GM12878 (cell line): ENCODE results near the gene CD244. TPM values are rescaled to one million over a fixed set of nuclear protein-coding genes. Genes with fewer than 3 reads are reported as not detected.

Experiments
- ATAC-seq: fragments of 200-7000 bp; cut with Tn5 transposase; 3 replicates; pipeline ENCODE4 v1.9.1; 2020; ENCODE audit warnings: mild to moderate bottlenecking, moderate library complexity
- BruUV-seq: library from RNA; stranded (reverse); fragments of 400-500 nt; replicated peaks from 2 replicates; lab custom pipeline; 2021; lab: Mats Ljungman, UMichigan
- CTCF ChIA-PET: fragments of 300-600 bp; sonication (Branson Sonifier 250); formaldehyde crosslinking; extraction: SDS; loops from one replicate; lab custom pipeline; 2021; ENCODE audit warnings: inconsistent platforms; lab: Yijun Ruan, JAX
- POLR2A ChIA-PET: fragments of 350-600 bp; formaldehyde crosslinking; extraction: SDS; loops from one replicate; lab custom pipeline; 2021; ENCODE audit warnings: inconsistent platforms; lab: Charles Lee
- RAD21 ChIA-PET: fragments of 300-600 bp; sonication (Branson Sonifier 250); formaldehyde crosslinking; loops from one replicate; lab custom pipeline; 2023; ENCODE audit warnings: antibody characterized with exemption; ENCODE audit not compliant: unreplicated experiment; lab: Charles Lee
- SMC1A ChIA-PET: fragments of 300-600 bp; sonication (Branson Sonifier 250); formaldehyde crosslinking; loops from one replicate; lab custom pipeline; 2023; ENCODE audit not compliant: unreplicated experiment, uncharacterized antibody; lab: Charles Lee
- DNase-seq: peaks from one replicate; pipeline ENCODE4 v3.0.0-alpha.2; 2011; ENCODE audit warnings: low read depth, low spot score
- FAIRE-seq: peaks from 3 replicates; lab custom pipeline; 2011; peaks lifted over from hg19 to GRCh38; lab: Jason Lieb, UNC
- H2AFZ ChIP-seq: 2 replicates; pipeline ENCODE4 v1.6.0; 2011; ENCODE audit warnings: low read depth, low read length, control low read depth; ENCODE audit not compliant: control insufficient read depth
- H3K27ac ChIP-seq: 2 replicates; pipeline ENCODE4 v1.5.1; 2011; ENCODE audit warnings: control low read depth; ENCODE audit not compliant: control insufficient read depth, insufficient read depth
- H3K27me3 ChIP-seq, 2 experiments: replicated peaks in 1 of 2; 2 replicates each; pipeline versions ENCODE4 v1.6.0 to v1.6.1; 2011; ENCODE audit warnings: low read length in 1 of 2; ENCODE audit not compliant: control insufficient read depth in 2 of 2, insufficient read depth in 2 of 2
- H3K36me3 ChIP-seq, 2 experiments: 2 replicates each; pipeline ENCODE4 v1.5.1; 2011; ENCODE audit warnings: low read length in 1 of 2; ENCODE audit not compliant: control insufficient read depth in 2 of 2, insufficient read depth in 2 of 2
- H3K4me1 ChIP-seq: 2 replicates; pipeline ENCODE4 v1.6.1; 2011; ENCODE audit warnings: mild to moderate bottlenecking, low read length, moderate library complexity, mixed read lengths; ENCODE audit not compliant: control insufficient read depth, insufficient read depth
- H3K4me2 ChIP-seq: 2 replicates; pipeline ENCODE4 v1.6.0; 2011; ENCODE audit warnings: control low read depth; ENCODE audit not compliant: control insufficient read depth, insufficient read depth
- H3K4me3 ChIP-seq: fragments of 200-600 bp; sonication (generic); 2 replicates; pipeline ENCODE4 v1.5.1; 2016
- H3K79me2 ChIP-seq: 2 replicates; pipeline ENCODE4 v1.6.0; 2011; ENCODE audit warnings: low read length; ENCODE audit not compliant: control insufficient read depth, insufficient read depth
- H3K9ac ChIP-seq: 2 replicates; pipeline ENCODE4 v1.8.0; 2011; ENCODE audit warnings: low read length, control low read depth, mixed read lengths; ENCODE audit not compliant: control insufficient read depth, insufficient read depth
- H3K9me3 ChIP-seq: replicated peaks from 3 replicates; pipeline ENCODE4 v1.5.1; 2011; ENCODE audit warnings: mild to moderate bottlenecking, low read length; ENCODE audit not compliant: control insufficient read depth, insufficient read depth
- H4K20me1 ChIP-seq: 2 replicates; pipeline ENCODE4 v1.6.0; 2011; ENCODE audit not compliant: control insufficient read depth, insufficient read depth
- ATF2 ChIP-seq: IDR thresholded peaks from 2 replicates; pipeline ENCODE4 v1.6.1; 2012; ENCODE audit warnings: low read length, inconsistent platforms
- BCLAF1 ChIP-seq: fragments of 450-650 bp; IDR thresholded peaks from 2 replicates; pipeline ENCODE4 v1.6.1; 2017; ENCODE audit warnings: antibody characterized with exemption, mild to moderate bottlenecking, moderate library complexity
- CTCF ChIP-seq, 3 experiments: IDR thresholded peaks in 2 of 3; conservative IDR thresholded peaks in 1 of 3; 2 replicates each; pipeline ENCODE4 v1.5.1; 2011; ENCODE audit warnings: low read depth in 3 of 3, low read length in 3 of 3, mild to moderate bottlenecking in 3 of 3, control low read depth in 2 of 3, moderate library complexity in 2 of 3, inconsistent platforms in 1 of 3, mixed read lengths in 1 of 3; ENCODE audit not compliant: control insufficient read depth in 2 of 3, insufficient read depth in 1 of 3; ENCODE audit errors: extremely low read depth in 1 of 3
- LARP7 ChIP-seq: fragments of 450-650 bp; IDR thresholded peaks from 2 replicates; pipeline ENCODE4 v1.6.1; 2017; ENCODE audit warnings: mild to moderate bottlenecking
- PML ChIP-seq: IDR thresholded peaks from 2 replicates; pipeline ENCODE4 v1.6.1; 2012; ENCODE audit warnings: low read length, inconsistent platforms
- RB1 ChIP-seq: fragments of 450-650 bp; formaldehyde crosslinking; IDR thresholded peaks from 2 replicates; pipeline ENCODE4 v1.6.1; 2017; ENCODE audit warnings: mild to moderate bottlenecking, borderline replicate concordance
- RBBP5 ChIP-seq: fragments of 200-600 bp; sonication (generic); conservative IDR thresholded peaks from 2 replicates; pipeline ENCODE4 v1.6.1; 2016
- RUNX3 ChIP-seq: IDR thresholded peaks from 2 replicates; pipeline ENCODE4 v1.6.1; 2012; ENCODE audit warnings: low read length, inconsistent platforms
- ZBTB33 ChIP-seq: fragments of 450-650 bp; IDR thresholded peaks from 2 replicates; pipeline ENCODE4 v1.6.1; 2017; ENCODE audit warnings: mild to moderate bottlenecking
- ZNF24 ChIP-seq: fragments of 450-650 bp; IDR thresholded peaks from 2 replicates; pipeline ENCODE4 v1.6.1; 2017; ENCODE audit warnings: antibody characterized with exemption, mild to moderate bottlenecking
- WGBS: methylation state at CpG from one replicate; pipeline ENCODE4 v1.1.6; 2016; ENCODE audit warnings: low lambda C conversion rate; ENCODE audit not compliant: insufficient replicate concordance, insufficient coverage; ENCODE audit errors: missing lambda C conversion rate; 5-methylcytosine and 5-hydroxymethylcytosine counted together
- in situ Hi-C: fragments of 300-500 bp; cut with MboI; formaldehyde crosslinking; loops from 9 replicates; pipeline ENCODE4 v1.14.3; 2018; ENCODE audit warnings: mixed read lengths
- intact Hi-C: fragments of 100-400 bp; cut with micrococcal nuclease; formaldehyde crosslinking; loops from one replicate; pipeline ENCODE4 v1.14.2; 2022; ENCODE audit not compliant: unreplicated experiment
- polyA plus RNA-seq, 11 experiments: library from polyadenylated mRNA; depleted of rRNA in 4 of 11; unstranded in 6 of 11; stranded (reverse) in 5 of 11; fragments of >200 nt; fragmentation: Nextera tagmentation in 4 of 11; fragmentation: Illumina TruSeq in 1 of 11; extraction: Ambion mirVana in 4 of 11; extraction: Trizol in 1 of 11; gene quantifications; 1 replicate in 1 of 11; 2 replicates in 10 of 11; pipeline versions ENCODE4 v1.2.1 to v1.2.3, GENCODE V29; 2011 to 2016; ENCODE audit warnings: inconsistent platforms in 2 of 11, missing spikeins in 2 of 11, low read depth in 1 of 11
- total RNA-seq, 4 experiments: library from RNA; depleted of rRNA in 3 of 4; stranded (reverse); fragments of >200 nt in 3 of 4; fragmentation: Illumina TruSeq in 1 of 4; extraction: Trizol in 1 of 4; gene quantifications; 2 replicates each; pipeline versions ENCODE4 v1.2.1 to v1.2.3, GENCODE V29; 2013 to 2021
- TF ChIP-seq, protein P1 (sequence below): IDR thresholded peaks from 2 replicates; pipeline ENCODE4 v1.6.1; 2011; ENCODE audit warnings: borderline replicate concordance, low read depth, mild to moderate bottlenecking, moderate library complexity, low read length; ENCODE audit not compliant: insufficient read depth, poor library complexity, severe bottlenecking

Gene CD244
- total and polyA plus RNA-seq, 10 of the 15 experiments (the other 5 are each of a cell fraction or from before 2014, with no cell fraction given): 0.24 to 13.6 (median 0.73) TPM

- H3K4me1 ChIP-seq: peaks cover 19% of the 10 kb centered on the region
- intact Hi-C loops: no loop called here
- H3K27ac ChIP-seq: peak overlapping the region; percentile 86
- FAIRE-seq (peak; percentile 86), ATAC-seq (peak; percentile 91), DNase-seq (peak; percentile 89)
- WGBS: 3% methylated on average over 13 of the region's 13 CpGs
- CTCF ChIA-PET: interaction anchor here (0.8 to 3.9 kb wide), 23 partner anchors 8 to 164 kb away, joined by 3 to 32 read pairs (median 5); partner anchors contain the start of gene ITLN2
- no peaks in the 10 kb centered on the region for H3K36me3 ChIP-seq
- no peaks in the 10 kb centered on the region for H3K9me3 ChIP-seq
- H3K4me2 ChIP-seq: peak overlapping the region; percentile 71
- H3K27me3 ChIP-seq: no peaks in the 10 kb centered on the region
- no peaks in the 10 kb centered on the region for H3K79me2 ChIP-seq
- no peaks in the 10 kb centered on the region for H4K20me1 ChIP-seq
- peak overlapping the region; percentile 59 for H3K9ac ChIP-seq
- POLR2A ChIA-PET: interaction anchor here (0.6 to 3.8 kb wide), 16 partner anchors 8 to 280 kb away, joined by 3 to 28 read pairs (median 4); partner anchors contain the start of genes SLAMF1 and SLAMF7
- RAD21 ChIA-PET: interaction anchor here (0.6 to 3.7 kb wide), 26 partner anchors 9 to 171 kb away, joined by 3 to 49 read pairs (median 6); partner anchors contain the start of genes CD244, CD48, SLAMF1 and SLAMF7
- peak overlapping the region; percentile 91 for H2AFZ ChIP-seq
- no peak overlapping the region; the same call in 1 of the 2 replicates for H3K4me3 ChIP-seq
- SMC1A ChIA-PET: interaction anchor here (0.6 to 4.5 kb wide), 33 partner anchors 9 to 250 kb away, joined by 3 to 38 read pairs (median 4); partner anchors contain the start of genes CD244, CD48 and SLAMF7
- in situ Hi-C loops: no loop called here
- BruUV-seq: TSS peak; percentile 87
- no peak for TF ChIP-seq RB1
- no peak for TF ChIP-seq PML
- peak; percentile 47; the same call in 1 of the 2 replicates for TF ChIP-seq ZNF24
- no peak for TF ChIP-seq CTCF (IDR thresholded peaks at IDR 0.05 in 2 of 3, conservative IDR thresholded peaks at IDR 0.05 in 1 of 3; ENCODE audit: control insufficient read depth in 2 of 3, extremely low read depth in 1 of 3, insufficient read depth in 1 of 3, low read depth in 3 of 3, low read length in 3 of 3)
- TF ChIP-seq ATF2: peak; percentile 70
- TF ChIP-seq, protein P1, sequence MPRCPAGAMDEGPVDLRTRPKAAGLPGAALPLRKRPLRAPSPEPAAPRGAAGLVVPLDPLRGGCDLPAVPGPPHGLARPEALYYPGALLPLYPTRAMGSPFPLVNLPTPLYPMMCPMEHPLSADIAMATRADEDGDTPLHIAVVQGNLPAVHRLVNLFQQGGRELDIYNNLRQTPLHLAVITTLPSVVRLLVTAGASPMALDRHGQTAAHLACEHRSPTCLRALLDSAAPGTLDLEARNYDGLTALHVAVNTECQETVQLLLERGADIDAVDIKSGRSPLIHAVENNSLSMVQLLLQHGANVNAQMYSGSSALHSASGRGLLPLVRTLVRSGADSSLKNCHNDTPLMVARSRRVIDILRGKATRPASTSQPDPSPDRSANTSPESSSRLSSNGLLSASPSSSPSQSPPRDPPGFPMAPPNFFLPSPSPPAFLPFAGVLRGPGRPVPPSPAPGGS: peak; percentile 73
- TF ChIP-seq RUNX3: peak; percentile 18; the same call in 1 of the 2 replicates
- TF ChIP-seq LARP7: peak; percentile 18; the same call in 1 of the 2 replicates
- TF ChIP-seq ZBTB33: no peak
- no peak for TF ChIP-seq RBBP5
- no peak for TF ChIP-seq BCLAF1
Observed at GRCh38 chr1:160789702-160790611, 72.7 kb downstream of the CD244 start.
